Body of pancreas (tissue), 4 donors: ENCODE data around the gene SPHK2.

ENCODE experiments used
- POLR2A ChIP-seq, 3 donors: fragments of 450-650 bp; IDR thresholded peaks; one replicate each; pipeline ENCODE4 v1.6.1; 2016; ENCODE audit warnings: antibody characterized with exemption in 3 of 3, mild to moderate bottlenecking in 2 of 3
- TF ChIP-seq, protein P1 (sequence below), 7 experiments: fragments of 450-650 bp in 4 of 7; fragments of 200-600 bp in 3 of 7; sonication (generic) in 3 of 7; IDR thresholded peaks; one replicate each; pipeline ENCODE4 v1.5.1; 2016 to 2019; ENCODE audit warnings: antibody characterized with exemption in 7 of 7

DNA sequence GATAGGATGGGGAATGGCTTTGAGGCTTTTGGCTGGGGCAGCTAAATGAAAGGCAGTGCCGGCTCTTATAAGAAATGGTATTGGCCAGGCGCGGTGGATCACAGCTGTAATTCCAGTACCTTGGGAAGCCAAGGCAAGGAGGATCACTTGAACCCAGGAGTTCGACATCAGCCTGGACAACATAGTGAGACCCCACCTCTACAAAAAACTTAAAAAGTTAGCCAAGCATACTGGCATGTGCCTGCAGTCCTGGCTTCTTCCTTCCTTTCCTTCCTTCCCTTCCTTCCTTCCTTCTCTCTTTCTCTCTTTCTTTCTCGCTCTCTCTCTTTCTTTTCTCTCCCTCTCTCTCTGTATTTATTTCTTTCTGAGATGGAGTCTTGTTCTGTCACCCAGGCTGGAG, 23.6 kb downstream of the SPHK2 start:
- TF ChIP-seq POLR2A (IDR thresholded peaks at IDR 0.05) = no peak
- TF ChIP-seq, protein P1, sequence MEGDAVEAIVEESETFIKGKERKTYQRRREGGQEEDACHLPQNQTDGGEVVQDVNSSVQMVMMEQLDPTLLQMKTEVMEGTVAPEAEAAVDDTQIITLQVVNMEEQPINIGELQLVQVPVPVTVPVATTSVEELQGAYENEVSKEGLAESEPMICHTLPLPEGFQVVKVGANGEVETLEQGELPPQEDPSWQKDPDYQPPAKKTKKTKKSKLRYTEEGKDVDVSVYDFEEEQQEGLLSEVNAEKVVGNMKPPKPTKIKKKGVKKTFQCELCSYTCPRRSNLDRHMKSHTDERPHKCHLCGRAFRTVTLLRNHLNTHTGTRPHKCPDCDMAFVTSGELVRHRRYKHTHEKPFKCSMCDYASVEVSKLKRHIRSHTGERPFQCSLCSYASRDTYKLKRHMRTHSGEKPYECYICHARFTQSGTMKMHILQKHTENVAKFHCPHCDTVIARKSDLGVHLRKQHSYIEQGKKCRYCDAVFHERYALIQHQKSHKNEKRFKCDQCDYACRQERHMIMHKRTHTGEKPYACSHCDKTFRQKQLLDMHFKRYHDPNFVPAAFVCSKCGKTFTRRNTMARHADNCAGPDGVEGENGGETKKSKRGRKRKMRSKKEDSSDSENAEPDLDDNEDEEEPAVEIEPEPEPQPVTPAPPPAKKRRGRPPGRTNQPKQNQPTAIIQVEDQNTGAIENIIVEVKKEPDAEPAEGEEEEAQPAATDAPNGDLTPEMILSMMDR (IDR thresholded peaks at IDR 0.05) = no peak
